CD4-positive, alpha-beta T cell (primary cell): Measurements from ENCODE around the gene VSTM1. TPM values are rescaled to one million over a fixed set of nuclear protein-coding genes. Genes with fewer than 3 reads are reported as not detected.

Source experiments
- ATAC-seq: fragments of 200-7000 bp; cut with Tn5 transposase; one replicate; pipeline ENCODE4 v1.10.0; 2022; ENCODE audit warnings: mild to moderate bottlenecking; ENCODE audit not compliant: poor library complexity
- CTCF ChIA-PET: fragments of 350-600 bp; sonication (Branson Sonifier 250); formaldehyde crosslinking; loops from one replicate; lab custom pipeline; 2021; ENCODE audit warnings: antibody characterized with exemption, inconsistent platforms; lab: Charles Lee
- POLR2A ChIA-PET: fragments of 350-600 bp; sonication (Branson Sonifier 250); formaldehyde crosslinking; loops from one replicate; lab custom pipeline; 2021; ENCODE audit warnings: antibody characterized with exemption, inconsistent platforms; lab: Charles Lee
- DNase-seq, 14 experiments: peaks; one replicate each; pipeline ENCODE4 v3.0.0-alpha.2; 2013 to 2020; ENCODE audit warnings: mixed read lengths in 2 of 14
- H3K27ac ChIP-seq, 2 donors: one replicate each; pipeline versions ENCODE4 v1.5.1 to v1.7.0; 2013; ENCODE audit warnings: low read length in 2 of 2, low read depth in 1 of 2, mild to moderate bottlenecking in 1 of 2
- H3K27me3 ChIP-seq, 2 experiments: 1 replicate in 1 of 2; 2 replicates in 1 of 2; pipeline versions ENCODE4 v1.6.1 to v1.7.0; 2013; ENCODE audit warnings: low read length in 2 of 2, control low read depth in 1 of 2, mild to moderate bottlenecking in 1 of 2, moderate library complexity in 1 of 2; ENCODE audit not compliant: insufficient read depth in 2 of 2, control insufficient read depth in 1 of 2
- H3K36me3 ChIP-seq: one replicate; pipeline ENCODE4 v1.6.1; 2013; ENCODE audit warnings: low read length, control low read depth; ENCODE audit not compliant: insufficient read depth
- H3K4me1 ChIP-seq: one replicate; pipeline ENCODE4 v1.6.1; 2013; ENCODE audit warnings: low read length, control low read depth; ENCODE audit not compliant: insufficient read depth
- H3K4me3 ChIP-seq: one replicate; pipeline ENCODE4 v1.5.1; 2013; ENCODE audit warnings: mild to moderate bottlenecking, low read length, moderate library complexity
- H3K9me3 ChIP-seq, 2 experiments: 1 replicate in 1 of 2; 2 replicates in 1 of 2; pipeline versions ENCODE4 v1.6.1 to v1.7.0; 2013; ENCODE audit warnings: low read length in 2 of 2, mild to moderate bottlenecking in 2 of 2, control low read depth in 1 of 2, moderate library complexity in 1 of 2; ENCODE audit not compliant: control insufficient read depth in 1 of 2, insufficient read depth in 1 of 2
- H3K27ac Mint-ChIP-seq: one replicate; pipeline ENCODE4 v1.8.0; 2020; ENCODE audit warnings: mixed read lengths
- H3K27me3 Mint-ChIP-seq: one replicate; pipeline ENCODE4 v1.8.0; 2021; ENCODE audit warnings: mixed read lengths
- H3K36me3 Mint-ChIP-seq: one replicate; pipeline ENCODE4 v1.8.0; 2021; ENCODE audit warnings: low read depth, mixed read lengths
- H3K4me1 Mint-ChIP-seq: one replicate; pipeline ENCODE4 v1.8.0; 2021; ENCODE audit warnings: low read depth, mixed read lengths
- H3K4me3 Mint-ChIP-seq: one replicate; pipeline ENCODE4 v1.8.0; 2020; ENCODE audit warnings: mild to moderate bottlenecking, mixed read lengths
- H3K9me3 Mint-ChIP-seq: one replicate; pipeline ENCODE4 v1.8.0; 2020; ENCODE audit warnings: mixed read lengths
- CTCF ChIP-seq: fragments of 200-600 bp; IDR thresholded peaks from one replicate; pipeline ENCODE4 v1.8.0; 2022; ENCODE audit warnings: antibody characterized with exemption, mild to moderate bottlenecking
- intact Hi-C, 2 experiments: fragments of 100-400 bp; cut with DNase I in 1 of 2; cut with micrococcal nuclease in 1 of 2; formaldehyde crosslinking; loops; one replicate each; pipeline versions ENCODE4 v1.15.1 to v1.9.0; 2023 to 2025; cut with DNase I, micrococcal nuclease
- total RNA-seq, 174 experiments: library from RNA in 2 of 174; stranded (reverse) in 2 of 174; gene quantifications; one replicate each; pipeline ENCODE4 v1.2.3 and lab custom pipeline; 2021 to 2026

Gene VSTM1
- total RNA-seq, 2 experiments from 2014 or later: not detected

- CTCF ChIA-PET: no interaction called here
- TF ChIP-seq CTCF: no peak
- H3K27me3 Mint-ChIP-seq: peaks cover 64% of the 10 kb centered on the region
- no peaks in the 10 kb centered on the region for H3K36me3 Mint-ChIP-seq
- Histone ChIP-seq H3K4me1 (peaks cover 9% of the 10 kb centered on the region), H3K9me3 (peaks cover 0 to 4% of the 10 kb centered on the region in 2 experiments), H3K36me3 (no peaks in the 10 kb centered on the region), H3K27ac (no peak overlapping the region), H3K27me3 (peaks cover 33 to 43% of the 10 kb centered on the region in 2 experiments), H3K4me3 (no peak overlapping the region)
- H3K27ac Mint-ChIP-seq: no peak overlapping the region
- POLR2A ChIA-PET: no interaction called here
- no peak for ATAC-seq
- no peak for DNase-seq
- H3K9me3 Mint-ChIP-seq: no peaks in the 10 kb centered on the region
- intact Hi-C loops: no loop called here
- H3K4me1 Mint-ChIP-seq: peaks cover 4% of the 10 kb centered on the region
- H3K4me3 Mint-ChIP-seq: no peak overlapping the region
Observed at GRCh38 chr19:53992815-53993214, 70.9 kb downstream of the VSTM1 start.

GRCh38 chr19:53992211-53992610 is 71.5 kb downstream of the VSTM1 start:
- peaks cover 4% of the 10 kb centered on the region for H3K4me1 Mint-ChIP-seq
- no peaks in the 10 kb centered on the region for H3K9me3 Mint-ChIP-seq
- CTCF ChIA-PET: no interaction called here
- peaks cover 58% of the 10 kb centered on the region for H3K27me3 Mint-ChIP-seq
- DNase-seq: no peak
- H3K4me3 Mint-ChIP-seq: no peak overlapping the region
- Histone ChIP-seq H3K4me3 (no peak overlapping the region), H3K27me3 (peaks cover 33 to 47% of the 10 kb centered on the region in 2 experiments), H3K9me3 (peaks cover 0 to 4% of the 10 kb centered on the region in 2 experiments), H3K36me3 (no peaks in the 10 kb centered on the region), H3K4me1 (peaks cover 9% of the 10 kb centered on the region), H3K27ac (no peak overlapping the region)
- ATAC-seq: no peak
- intact Hi-C loops: no loop called here
- H3K27ac Mint-ChIP-seq: no peak overlapping the region
- H3K36me3 Mint-ChIP-seq: no peaks in the 10 kb centered on the region
- POLR2A ChIA-PET: no interaction called here
- no peak for TF ChIP-seq CTCF

DNA sequence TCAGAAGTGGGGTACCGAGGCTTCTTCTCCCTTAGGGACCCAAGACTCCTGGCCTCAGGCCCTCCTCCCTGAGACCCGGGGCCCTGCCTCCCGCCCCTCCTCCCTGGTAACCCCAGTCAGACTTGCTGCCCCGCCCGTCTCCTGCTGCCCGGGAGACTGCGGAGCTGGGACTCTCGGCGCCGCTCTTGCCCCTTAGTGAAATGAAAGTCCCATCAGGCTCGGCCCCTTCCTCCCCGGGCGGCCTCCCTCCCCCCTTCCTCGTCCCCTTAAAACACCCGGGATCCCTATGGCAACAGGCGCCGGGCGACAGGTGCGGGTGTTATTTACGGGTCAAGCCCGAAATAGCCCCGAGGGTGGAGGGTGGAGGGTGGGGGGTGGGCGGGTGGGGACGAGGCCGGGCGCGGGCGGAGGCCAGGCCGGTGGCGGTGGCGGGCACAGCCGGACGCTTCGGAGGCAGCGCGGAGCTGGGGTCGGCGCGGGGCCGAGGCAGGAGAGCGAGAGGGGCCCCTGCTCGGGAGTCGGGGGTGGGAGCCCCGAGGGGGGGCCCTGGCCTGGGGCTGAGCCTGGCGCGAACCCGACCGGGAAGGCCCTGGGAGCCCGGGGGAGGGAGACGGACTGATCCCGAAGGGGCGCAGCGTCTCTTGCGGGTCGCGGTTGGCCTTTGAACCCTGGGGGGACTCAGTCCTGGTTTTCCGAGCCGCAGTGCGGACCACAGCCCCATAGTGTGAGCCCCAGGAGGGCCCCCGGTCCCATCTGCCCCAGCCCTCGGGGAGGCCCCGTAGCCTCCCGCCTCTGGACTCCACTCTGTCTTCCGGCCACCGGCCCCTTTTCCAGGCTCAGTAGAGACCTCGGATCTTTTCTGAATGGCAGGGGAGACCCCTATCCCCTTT is 72.2 kb downstream of the VSTM1 start, which contains the start of gene CACNG6:
TSS of gene CACNG6 (plus strand) at position 414 of the 890 bp plus-strand sequence. CDS start 1,241 bp downstream, outside the sequence.
- ATAC-seq: no peak
- no peak within 1 kb of the TSS for H3K27ac Mint-ChIP-seq

More for the DNA sequence above, 72.2 kb downstream of the VSTM1 start, which contains the start of gene CACNG6:
- Histone ChIP-seq H3K27ac (no peak within 1 kb of the TSS), H3K4me1 (peaks cover 9% of the 10 kb centered on the region), H3K36me3 (no peaks in the 10 kb centered on the region), H3K9me3 (peaks cover 0 to 4% of the 10 kb centered on the region in 2 experiments), H3K4me3 (no peak within 1 kb of the TSS), H3K27me3 (peaks cover 33 to 48% of the 10 kb centered on the region in 2 experiments)
- no peak within 1 kb of the TSS for H3K4me3 Mint-ChIP-seq
- ChIA-PET CTCF (no interaction called here), POLR2A (no interaction called here)
- peaks cover 52% of the 10 kb centered on the region for H3K27me3 Mint-ChIP-seq
- TF ChIP-seq CTCF: no peak
- no peaks in the 10 kb centered on the region for H3K36me3 Mint-ChIP-seq
- DNase-seq: peak in 1 of 14 experiments; percentile 20
- no peaks in the 10 kb centered on the region for H3K9me3 Mint-ChIP-seq
- intact Hi-C loops: no loop called here
- peaks cover 4% of the 10 kb centered on the region for H3K4me1 Mint-ChIP-seq

Other genes starting within 250 kb of the VSTM1 start
- under 1 TPM in 1 of 2 experiments, not detected in 1; 0.08 TPM for gene NLRP12, start 239.6 kb downstream of the VSTM1 start, total RNA-seq
- gene MYADM, start 196.0 kb downstream of the VSTM1 start, total RNA-seq: 100 to 1,000 TPM; 444 to 448 TPM
- gene PRKCG, start 181.7 kb downstream of the VSTM1 start, total RNA-seq: 1 to 10 TPM; 1.5 to 1.6 TPM
- not detected for gene CACNG7, start 154.6 kb downstream of the VSTM1 start, total RNA-seq
- gene CACNG8, start 101.0 kb downstream of the VSTM1 start, total RNA-seq: not detected
- gene CACNG6, start 72.3 kb downstream of the VSTM1 start, total RNA-seq: not detected
- gene TARM1, start 17.5 kb upstream of the VSTM1 start, total RNA-seq: not detected
- gene OSCAR, start 36.9 kb upstream of the VSTM1 start, total RNA-seq: under 1 TPM; 0.41 to 0.42 TPM
- 10 to 100 TPM; 63.0 to 63.5 TPM for gene NDUFA3, start 39.0 kb upstream of the VSTM1 start, total RNA-seq
- gene TFPT, start 51.8 kb upstream of the VSTM1 start, total RNA-seq: 10 to 100 TPM; 10.1 to 11.2 TPM
- gene PRPF31, start 51.9 kb upstream of the VSTM1 start, total RNA-seq: 10 to 100 TPM; 52.9 to 55.9 TPM
- 10 to 100 TPM; 26.7 to 28.7 TPM for gene CNOT3, start 73.9 kb upstream of the VSTM1 start, total RNA-seq
- 10 to 100 TPM; 14.4 to 16.0 TPM for gene LENG1, start 95.8 kb upstream of the VSTM1 start, total RNA-seq
- 1 to 10 TPM in 1 of 2 experiments, under 1 TPM in 1; 0.84 to 1.5 TPM for gene TMC4, start 109.3 kb upstream of the VSTM1 start, total RNA-seq
- 10 to 100 TPM; 13.7 to 18.0 TPM for gene MBOAT7, start 125.7 kb upstream of the VSTM1 start, total RNA-seq
- gene TSEN34, start 127.4 kb upstream of the VSTM1 start, total RNA-seq: 1 to 10 TPM; 8.4 to 8.6 TPM
- 1,000 to 10,000 TPM; 2,017 to 2,050 TPM for gene RPS9, start 137.0 kb upstream of the VSTM1 start, total RNA-seq
- 1 to 10 TPM; 1.1 to 1.3 TPM for gene LILRB3, start 159.1 kb upstream of the VSTM1 start, total RNA-seq
- under 1 TPM in 1 of 2 experiments, not detected in 1; 0.60 TPM for gene LILRA6, start 178.9 kb upstream of the VSTM1 start, total RNA-seq
- not detected for gene LILRB5, start 193.4 kb upstream of the VSTM1 start, total RNA-seq
- gene LILRB2, start 217.2 kb upstream of the VSTM1 start, total RNA-seq: 1 to 10 TPM; 1.3 to 1.5 TPM
- gene LILRA5, start 249.3 kb upstream of the VSTM1 start, total RNA-seq: 1 to 10 TPM; 1.5 TPM